Right lobe of liver (tissue), 6 donors: ENCODE measurements around the gene PLIN5. TPM values are rescaled to one million over a fixed set of nuclear protein-coding genes. Genes with fewer than 3 reads are reported as not detected.

Experiments used
- ATAC-seq, 4 donors: fragments of 200-7000 bp; cut with Tn5 transposase; one replicate each; pipeline ENCODE4 v1.9.1; 2020; ENCODE audit warnings: mild to moderate bottlenecking in 4 of 4, moderate library complexity in 4 of 4
- DNase-seq, 3 donors: peaks; one replicate each; pipeline ENCODE4 v3.0.0-alpha.2; 2020
- H3K27ac ChIP-seq, 3 donors: fragments of 200-600 bp; one replicate each; pipeline ENCODE4 v1.8.0; 2022
- H3K27me3 ChIP-seq, 2 donors: fragments of 200-600 bp; one replicate each; pipeline ENCODE4 v1.8.0; 2022
- H3K36me3 ChIP-seq, 4 donors: fragments of 200-600 bp; sonication (generic) in 1 of 4; one replicate each; pipeline versions ENCODE4 v1.5.1 to v1.8.0; 2017 to 2022; ENCODE audit warnings: control low read depth in 1 of 4
- H3K4me1 ChIP-seq, 4 donors: fragments of 200-600 bp; sonication (generic) in 1 of 4; one replicate each; pipeline versions ENCODE4 v1.5.1 to v1.8.0; 2017 to 2022; ENCODE audit warnings: control low read depth in 1 of 4
- H3K4me3 ChIP-seq, 3 donors: fragments of 200-600 bp; one replicate each; pipeline ENCODE4 v1.8.0; 2022
- H3K9me3 ChIP-seq, 4 donors: fragments of 200-600 bp; sonication (generic) in 1 of 4; one replicate each; pipeline versions ENCODE4 v1.5.1 to v1.8.0; 2017 to 2022; ENCODE audit warnings: control low read depth in 1 of 4
- CTCF ChIP-seq, 4 donors: fragments of 200-600 bp in 3 of 4; fragments of 450-650 bp in 1 of 4; IDR thresholded peaks; one replicate each; pipeline versions ENCODE4 v1.5.1 to v1.8.0; 2016 to 2022; ENCODE audit warnings: antibody characterized with exemption in 4 of 4, mild to moderate bottlenecking in 2 of 4
- POLR2A ChIP-seq: fragments of 450-650 bp; IDR thresholded peaks from one replicate; pipeline ENCODE4 v1.6.1; 2017; ENCODE audit warnings: antibody characterized with exemption, mild to moderate bottlenecking
- WGBS: methylation state at CpG from one replicate; pipeline ENCODE4 v1.1.6; 2018; ENCODE audit warnings: low coverage, low lambda C conversion rate; ENCODE audit not compliant: insufficient coverage; ENCODE audit errors: missing lambda C conversion rate; 5-methylcytosine and 5-hydroxymethylcytosine counted together
- intact Hi-C, 2 donors: fragments of 100-400 bp; cut with DNase I; formaldehyde crosslinking; loops; one replicate each; pipeline versions ENCODE4 v1.11.2 to v1.14.1; 2022
- total RNA-seq, 6 experiments: library from RNA; depleted of rRNA in 2 of 6; stranded (reverse); fragments of >200 nt in 2 of 6; fragmentation: NEBNext Ultra II Directional in 3 of 6; extraction: Animal tissue kit (Norgen Biotek cat#: 25700) in 3 of 6; gene quantifications; one replicate each; pipeline versions ENCODE4 v1.1.0 to v1.2.4, GENCODE V29; 2016 to 2023
- donor health status: DM: no; HTN: yes; CAD: no.
- donor health status: DM: no; HTN: no; CAD: no.
- donor health status: DM: no; HTN: no; CAD: no.
- donor health status: DM: no; HTN: yes; CAD: no.
- donor health status: DM: no; HTN: yes; CAD: no.

Gene PLIN5
- total RNA-seq, 6 experiments from 2014 or later, result 35.0 to 149 (median 117) TPM

- intact Hi-C loops, result no loop called here
- WGBS, result 0% methylated on average over 2 of the region's 15 CpGs
- no peak for TF ChIP-seq POLR2A
- H3K9me3 ChIP-seq, result no peaks in the 10 kb centered on the region
- H3K4me3 ChIP-seq, result no peak overlapping the region
- H3K27ac ChIP-seq, result no peak overlapping the region
- DNase-seq (peak in 1 of 3 donors; percentile 22), ATAC-seq (peak in 2 of 4 donors; percentile 2 to 5)
- no peaks in the 10 kb centered on the region for H3K27me3 ChIP-seq
- H3K4me1 ChIP-seq, result no peaks in the 10 kb centered on the region
- H3K36me3 ChIP-seq, result peaks cover 0 to 61% (median 13%) of the 10 kb centered on the region in 4 donors
Measured at GRCh38 chr19:4504891-4505569, 30.0 kb downstream of the PLIN5 start.

GRCh38 chr19:4504297-4504701 lies 30.7 kb downstream of the PLIN5 start:
- Histone ChIP-seq H3K27ac (no peak overlapping the region), H3K27me3 (no peaks in the 10 kb centered on the region), H3K36me3 (peaks cover 0 to 63% (median 13%) of the 10 kb centered on the region in 4 donors), H3K4me1 (no peaks in the 10 kb centered on the region), H3K9me3 (no peaks in the 10 kb centered on the region), H3K4me3 (no peak overlapping the region)
- DNase-seq, result peak in 1 of 3 donors; percentile 54
- ATAC-seq, result peak in 2 of 4 donors; percentile 2 to 3
- intact Hi-C loops, result no loop called here
- TF ChIP-seq CTCF (IDR thresholded peaks at IDR 0.05), result no peak
- no peak for TF ChIP-seq POLR2A
- 60% methylated on average over 1 of the region's 23 CpGs for WGBS

GRCh38 chr19:4503825-4504170 lies 31.2 kb downstream of the PLIN5 start:
- Histone ChIP-seq H3K27me3 (no peaks in the 10 kb centered on the region), H3K27ac (no peak overlapping the region), H3K9me3 (no peaks in the 10 kb centered on the region), H3K4me1 (no peaks in the 10 kb centered on the region), H3K4me3 (no peak overlapping the region), H3K36me3 (peaks cover 0 to 64% (median 13%) of the 10 kb centered on the region in 4 donors)
- intact Hi-C loops, result no loop called here
- DNase-seq (no peak), ATAC-seq (no peak)
- no peak for TF ChIP-seq CTCF (IDR thresholded peaks at IDR 0.05)
- no peak for TF ChIP-seq POLR2A
- WGBS, result 91% methylated on average over 6 of the region's 10 CpGs

- no peak for TF ChIP-seq POLR2A
- TF ChIP-seq CTCF (IDR thresholded peaks at IDR 0.05), result no peak
- no peak for DNase-seq
- H3K9me3 ChIP-seq, result no peaks in the 10 kb centered on the region
- WGBS, result no CpG with 5 or more reads among the region's 25 CpGs
- intact Hi-C loops, result no loop called here
- ATAC-seq, result peak in 2 of 4 donors; percentile 1 to 4
- H3K27ac ChIP-seq, result no peak overlapping the region
- peaks cover 0 to 64% (median 13%) of the 10 kb centered on the region in 4 donors for H3K36me3 ChIP-seq
- no peak overlapping the region for H3K4me3 ChIP-seq
- no peaks in the 10 kb centered on the region for H3K4me1 ChIP-seq
- H3K27me3 ChIP-seq, result no peaks in the 10 kb centered on the region
Measured at GRCh38 chr19:4503132-4503824, 31.7 kb downstream of the PLIN5 start.
